Thoracic aorta (tissue), 2 donors: ENCODE measurements around the gene FTCDNL1. TPM values are rescaled to one million over a fixed set of nuclear protein-coding genes. Genes with fewer than 3 reads are reported as not detected.

ENCODE experiments used
- ATAC-seq: fragments of 150-250 bp; one replicate; pipeline ENCODE4 v1.8.0; 2017; ENCODE audit warnings: low read depth; ENCODE audit not compliant: insufficient number of reproducible peaks, low FRiP score
- DNase-seq: peaks from one replicate; pipeline ENCODE4 v3.0.0-alpha.2; 2020; ENCODE audit warnings: low spot score
- H3K27ac ChIP-seq, 2 donors: fragments of 200-600 bp; sonication (generic); 1 replicate in 1 of 2; 2 replicates in 1 of 2; pipeline ENCODE4 v1.5.1; 2016; ENCODE audit warnings: mild to moderate bottlenecking in 2 of 2, moderate library complexity in 2 of 2
- H3K27me3 ChIP-seq: fragments of 200-600 bp; sonication (generic); replicated peaks from 2 replicates; pipeline ENCODE4 v1.6.0; 2016; ENCODE audit warnings: mild to moderate bottlenecking; ENCODE audit not compliant: insufficient read depth
- H3K36me3 ChIP-seq: fragments of 200-600 bp; sonication (generic); one replicate; pipeline ENCODE4 v1.5.1; 2016
- H3K4me1 ChIP-seq, 2 donors: fragments of 200-600 bp; sonication (generic); 1 replicate in 1 of 2; 2 replicates in 1 of 2; pipeline versions ENCODE4 v1.5.1 to v1.6.0; 2016; ENCODE audit warnings: low read depth in 2 of 2, mild to moderate bottlenecking in 1 of 2; ENCODE audit not compliant: control insufficient read depth in 1 of 2
- H3K4me3 ChIP-seq: fragments of 200-600 bp; sonication (generic); 2 replicates; pipeline ENCODE4 v1.5.1; 2016; ENCODE audit warnings: mild to moderate bottlenecking
- H3K9me3 ChIP-seq: fragments of 200-600 bp; sonication (generic); 2 replicates; pipeline ENCODE4 v1.5.1; 2016
- CTCF ChIP-seq: fragments of 200-600 bp; sonication (generic); IDR thresholded peaks from one replicate; pipeline ENCODE4 v1.5.1; 2019; ENCODE audit warnings: antibody characterized with exemption
- total RNA-seq, 2 donors: library from RNA; depleted of rRNA; stranded (reverse); fragments of >200 nt; gene quantifications; one replicate each; pipeline versions ENCODE4 v1.1.0 to v1.2.3, GENCODE V29; 2016

FTCDNL1 gene
- total RNA-seq, 2 donors from 2014 or later: 3.4 TPM; not detected in 1

- peaks cover 0 to 4% of the 10 kb centered on the region in 2 donors for H3K4me1 ChIP-seq
- TF ChIP-seq CTCF: no peak
- H3K27ac ChIP-seq: no peak overlapping the region
- H3K4me3 ChIP-seq: no peak overlapping the region
- H3K27me3 ChIP-seq: no peaks in the 10 kb centered on the region
- DNase-seq: no peak
- H3K36me3 ChIP-seq: no peaks in the 10 kb centered on the region
- no peak for ATAC-seq
- H3K9me3 ChIP-seq: no peaks in the 10 kb centered on the region
Observed at GRCh38 chr2:199744724-199745123, 106.3 kb downstream of the FTCDNL1 start.

GRCh38 chr2:199744260-199744659 is 106.7 kb downstream of the FTCDNL1 start:
- no peak for TF ChIP-seq CTCF
- H3K4me3 ChIP-seq: no peak overlapping the region
- ATAC-seq: no peak
- H3K27me3 ChIP-seq: no peaks in the 10 kb centered on the region
- no peak overlapping the region for H3K27ac ChIP-seq
- peaks cover 0 to 6% of the 10 kb centered on the region in 2 donors for H3K4me1 ChIP-seq
- no peak for DNase-seq
- no peaks in the 10 kb centered on the region for H3K36me3 ChIP-seq
- no peaks in the 10 kb centered on the region for H3K9me3 ChIP-seq

GRCh38 chr2:199743415-199744120 is 107.4 kb downstream of the FTCDNL1 start:
- Histone ChIP-seq H3K27ac (no peak overlapping the region), H3K9me3 (no peaks in the 10 kb centered on the region), H3K36me3 (no peaks in the 10 kb centered on the region), H3K27me3 (no peaks in the 10 kb centered on the region), H3K4me3 (no peak overlapping the region), H3K4me1 (peaks cover 0 to 6% of the 10 kb centered on the region in 2 donors)
- no peak for DNase-seq
- ATAC-seq: no peak
- no peak for TF ChIP-seq CTCF

- DNase-seq (no peak), ATAC-seq (no peak)
- Histone ChIP-seq H3K4me3 (no peak overlapping the region), H3K27ac (no peak overlapping the region), H3K27me3 (no peaks in the 10 kb centered on the region), H3K4me1 (peaks cover 0 to 6% of the 10 kb centered on the region in 2 donors), H3K9me3 (no peaks in the 10 kb centered on the region), H3K36me3 (no peaks in the 10 kb centered on the region)
- TF ChIP-seq CTCF: no peak
Observed at GRCh38 chr2:199742884-199743283, 108.1 kb downstream of the FTCDNL1 start.

- no peak for ATAC-seq
Observed at GRCh38 chr2:199740111-199740428, 110.9 kb downstream of the FTCDNL1 start.

More at GRCh38 chr2:199740111-199740428, 110.9 kb downstream of the FTCDNL1 start:
- DNase-seq: no peak
- Histone ChIP-seq H3K4me1 (peaks cover 0 to 6% of the 10 kb centered on the region in 2 donors), H3K27ac (no peak overlapping the region), H3K9me3 (no peaks in the 10 kb centered on the region), H3K4me3 (no peak overlapping the region), H3K36me3 (no peaks in the 10 kb centered on the region), H3K27me3 (no peaks in the 10 kb centered on the region)
- no peak for TF ChIP-seq CTCF
